ENCODE data around the gene MDN1. TPM values are rescaled to one million over a fixed set of nuclear protein-coding genes. Genes with fewer than 3 reads are reported as not detected.

Gene MDN1
- polyA plus RNA-seq, 1 of the 3 experiments (the other 2 are of a cell fraction), result 8.5 TPM

GRCh38 chr6:89724981-89725380 lies 94.6 kb downstream of the MDN1 start (continued):
- TF ChIP-seq, protein P1, sequence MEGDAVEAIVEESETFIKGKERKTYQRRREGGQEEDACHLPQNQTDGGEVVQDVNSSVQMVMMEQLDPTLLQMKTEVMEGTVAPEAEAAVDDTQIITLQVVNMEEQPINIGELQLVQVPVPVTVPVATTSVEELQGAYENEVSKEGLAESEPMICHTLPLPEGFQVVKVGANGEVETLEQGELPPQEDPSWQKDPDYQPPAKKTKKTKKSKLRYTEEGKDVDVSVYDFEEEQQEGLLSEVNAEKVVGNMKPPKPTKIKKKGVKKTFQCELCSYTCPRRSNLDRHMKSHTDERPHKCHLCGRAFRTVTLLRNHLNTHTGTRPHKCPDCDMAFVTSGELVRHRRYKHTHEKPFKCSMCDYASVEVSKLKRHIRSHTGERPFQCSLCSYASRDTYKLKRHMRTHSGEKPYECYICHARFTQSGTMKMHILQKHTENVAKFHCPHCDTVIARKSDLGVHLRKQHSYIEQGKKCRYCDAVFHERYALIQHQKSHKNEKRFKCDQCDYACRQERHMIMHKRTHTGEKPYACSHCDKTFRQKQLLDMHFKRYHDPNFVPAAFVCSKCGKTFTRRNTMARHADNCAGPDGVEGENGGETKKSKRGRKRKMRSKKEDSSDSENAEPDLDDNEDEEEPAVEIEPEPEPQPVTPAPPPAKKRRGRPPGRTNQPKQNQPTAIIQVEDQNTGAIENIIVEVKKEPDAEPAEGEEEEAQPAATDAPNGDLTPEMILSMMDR (IDR thresholded peaks at IDR 0.05), result no peak
- TF ChIP-seq USF1 (IDR thresholded peaks at IDR 0.05; ENCODE audit: borderline replicate concordance, low read depth), result no peak

DNA sequence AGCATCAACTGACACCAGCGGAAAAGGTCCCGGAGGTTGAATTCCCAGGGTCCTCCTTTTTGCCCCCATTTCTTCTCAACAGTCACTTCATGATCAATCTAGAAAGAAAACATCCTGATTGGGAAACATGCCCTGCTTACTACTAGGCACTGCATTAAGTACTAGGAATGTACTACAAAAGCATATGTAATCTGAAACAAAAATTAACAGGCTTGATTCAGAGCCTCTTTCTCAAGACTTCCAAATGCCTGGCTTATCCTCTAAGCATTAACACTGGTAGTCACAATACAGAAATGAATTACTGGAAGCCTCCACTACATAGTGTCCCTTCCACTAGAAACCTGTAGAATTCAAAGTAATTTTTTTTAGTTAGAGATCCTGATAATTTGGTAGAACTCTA lies 96.5 kb downstream of the MDN1 start:
- no peak for TF ChIP-seq TCF12 (IDR thresholded peaks at IDR 0.05)
- no peak for TF ChIP-seq RAD21 (IDR thresholded peaks at IDR 0.05; ENCODE audit: low read length)
- TF ChIP-seq EP300 (IDR thresholded peaks at IDR 0.05; ENCODE audit: borderline replicate concordance in 1 of 2, low read depth in 1 of 2, low read length in 1 of 2), result no peak
- no peak for TF ChIP-seq POLR2AphosphoS5 (IDR thresholded peaks at IDR 0.05; ENCODE audit: low read depth, low read length)
- TF ChIP-seq MEF2A (IDR thresholded peaks at IDR 0.05; ENCODE audit: borderline replicate concordance, low read depth), result no peak
- TF ChIP-seq ZBTB33 (IDR thresholded peaks at IDR 0.05; ENCODE audit: borderline replicate concordance, low read depth), result no peak
- no peak for TF ChIP-seq ELF1 (IDR thresholded peaks at IDR 0.05)
- H3K36me3 ChIP-seq (replicated peaks in 1 of 2; ENCODE audit: control insufficient read depth in 1 of 2, insufficient read depth in 2 of 2, low read length in 1 of 2), result peaks cover 50 to 59% of the 10 kb centered on the region in 2 experiments
- no peaks in the 10 kb centered on the region for H3K4me1 ChIP-seq (ENCODE audit: control insufficient read depth in 1 of 2, insufficient read depth in 2 of 2, low read depth in 1 of 2, low read length in 1 of 2)
- no peak overlapping the region for H2AFZ ChIP-seq (ENCODE audit: low read depth)
- H4K20me1 ChIP-seq (ENCODE audit: insufficient read depth), result no peaks in the 10 kb centered on the region
- H3K9me2 ChIP-seq, result no peaks in the 10 kb centered on the region
- H3K9me3 ChIP-seq, result no peaks in the 10 kb centered on the region
- 94% methylated on average over 2 of the region's 2 CpGs for WGBS (ENCODE audit: low lambda C conversion rate)
- no peaks in the 10 kb centered on the region for H3K27me3 ChIP-seq (ENCODE audit: insufficient read depth)
- H3K4me2 ChIP-seq, result no peak overlapping the region
- CTCF ChIA-PET, result no interaction called here
- H3K4me3 ChIP-seq (ENCODE audit: low read depth in 2 of 2, low read length in 1 of 2), result no peak overlapping the region
- H3K79me2 ChIP-seq (ENCODE audit: insufficient read depth), result no peaks in the 10 kb centered on the region
- H3K27ac ChIP-seq (ENCODE audit: low read depth in 2 of 2, low read length in 1 of 2), result no peak overlapping the region
- no peaks in the 10 kb centered on the region for H3F3A ChIP-seq (replicated peaks; ENCODE audit: insufficient read depth)
- H3K9ac ChIP-seq, result no peak overlapping the region
- POLR2A ChIA-PET, result no interaction called here
- DNase-seq, result no peak

DNA sequence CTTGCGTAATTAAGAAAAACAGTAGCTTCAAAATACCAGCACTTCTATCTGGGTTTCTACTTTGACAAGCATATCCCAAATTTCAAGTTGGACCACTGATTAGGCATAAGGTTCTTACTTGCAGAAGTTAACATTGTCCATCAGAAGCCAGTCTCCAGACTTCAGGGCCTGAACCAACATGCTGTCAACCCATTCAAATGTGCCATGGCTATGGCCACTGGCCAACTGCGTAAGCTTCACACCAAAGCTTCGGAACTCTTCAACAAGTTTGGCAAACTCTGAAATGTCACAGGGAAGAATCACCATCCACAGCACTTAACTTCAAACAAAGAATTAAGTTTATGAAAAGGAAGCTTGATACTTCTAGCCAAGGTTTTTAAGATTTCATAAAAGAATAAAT lies 103.1 kb downstream of the MDN1 start:
- CTCF ChIA-PET, result interaction anchor here (1.1 to 1.3 kb wide), 2 partner anchors 9 to 16 kb away, joined by 4 read pairs; no protein-coding TSS in a partner anchor
- 95% methylated on average over 3 of the region's 3 CpGs for WGBS (ENCODE audit: low lambda C conversion rate)
- peaks cover 42 to 81% of the 10 kb centered on the region in 2 experiments for H3K36me3 ChIP-seq (replicated peaks in 1 of 2; ENCODE audit: control insufficient read depth in 1 of 2, insufficient read depth in 2 of 2, low read length in 1 of 2)
- TF ChIP-seq, protein P1 (IDR thresholded peaks at IDR 0.05), result no peak
- TF ChIP-seq JUND (IDR thresholded peaks at IDR 0.05) (no peak), TCF12 (IDR thresholded peaks at IDR 0.05) (no peak), RFX5 (IDR thresholded peaks at IDR 0.05; ENCODE audit: low read length) (no peak), FOXJ3 (CRISPR knock-in tag; IDR thresholded peaks at IDR 0.05) (no peak), ELF1 (IDR thresholded peaks at IDR 0.05) (no peak), ZBTB33 (IDR thresholded peaks at IDR 0.05; ENCODE audit: borderline replicate concordance, low read depth) (no peak), YY1 (IDR thresholded peaks at IDR 0.05; ENCODE audit: low read depth) (no peak), RCOR1 (IDR thresholded peaks at IDR 0.05; ENCODE audit: low read length) (no peak)
- TF ChIP-seq, protein P2, sequence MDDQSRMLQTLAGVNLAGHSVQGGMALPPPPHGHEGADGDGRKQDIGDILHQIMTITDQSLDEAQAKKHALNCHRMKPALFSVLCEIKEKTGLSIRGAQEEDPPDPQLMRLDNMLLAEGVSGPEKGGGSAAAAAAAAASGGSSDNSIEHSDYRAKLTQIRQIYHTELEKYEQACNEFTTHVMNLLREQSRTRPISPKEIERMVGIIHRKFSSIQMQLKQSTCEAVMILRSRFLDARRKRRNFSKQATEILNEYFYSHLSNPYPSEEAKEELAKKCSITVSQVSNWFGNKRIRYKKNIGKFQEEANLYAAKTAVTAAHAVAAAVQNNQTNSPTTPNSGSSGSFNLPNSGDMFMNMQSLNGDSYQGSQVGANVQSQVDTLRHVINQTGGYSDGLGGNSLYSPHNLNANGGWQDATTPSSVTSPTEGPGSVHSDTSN (IDR thresholded peaks at IDR 0.05), result no peak

More for the DNA sequence above, 103.1 kb downstream of the MDN1 start:
- Histone ChIP-seq H3K9ac (no peak overlapping the region), H3K9me2 (no peaks in the 10 kb centered on the region), H3K4me2 (no peak overlapping the region), H3K4me3 (ENCODE audit: low read depth in 2 of 2, low read length in 1 of 2) (no peak overlapping the region), H2AFZ (ENCODE audit: low read depth) (no peak overlapping the region), H3K27ac (ENCODE audit: low read depth in 2 of 2, low read length in 1 of 2) (no peak overlapping the region), H3K4me1 (ENCODE audit: control insufficient read depth in 1 of 2, insufficient read depth in 2 of 2, low read depth in 1 of 2, low read length in 1 of 2) (no peaks in the 10 kb centered on the region), H3K9me3 (no peaks in the 10 kb centered on the region), H3K27me3 (ENCODE audit: insufficient read depth) (no peaks in the 10 kb centered on the region), H3F3A (replicated peaks; ENCODE audit: insufficient read depth) (no peaks in the 10 kb centered on the region), H4K20me1 (ENCODE audit: insufficient read depth) (no peaks in the 10 kb centered on the region), H3K79me2 (ENCODE audit: insufficient read depth) (no peaks in the 10 kb centered on the region)
- no peak for DNase-seq
- POLR2A ChIA-PET, result no interaction called here

Data from SK-N-SH (cell line).